Measurements from ENCODE around the gene VHLL.

DNA sequence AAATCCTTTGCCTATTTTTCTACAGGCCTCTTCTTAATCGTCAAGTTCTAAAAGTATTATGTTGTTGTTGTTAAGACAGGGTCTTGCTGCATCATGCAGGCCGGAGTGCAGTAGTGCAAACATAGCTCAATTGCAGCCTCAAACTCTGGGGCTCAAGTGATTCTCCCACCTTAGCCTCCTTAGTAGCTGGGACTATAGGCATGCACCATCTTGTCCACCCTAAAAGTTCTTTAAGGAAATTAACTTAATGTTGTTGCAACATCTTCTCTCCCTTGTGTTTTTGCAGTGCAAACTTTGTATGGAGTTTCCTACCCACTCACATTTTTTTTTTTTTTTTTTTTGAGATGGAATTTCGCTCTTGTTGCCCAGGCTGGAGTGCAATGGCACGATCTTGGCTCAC is 4.1 kb upstream of the VHLL start:
- TF ChIP-seq, protein P1, sequence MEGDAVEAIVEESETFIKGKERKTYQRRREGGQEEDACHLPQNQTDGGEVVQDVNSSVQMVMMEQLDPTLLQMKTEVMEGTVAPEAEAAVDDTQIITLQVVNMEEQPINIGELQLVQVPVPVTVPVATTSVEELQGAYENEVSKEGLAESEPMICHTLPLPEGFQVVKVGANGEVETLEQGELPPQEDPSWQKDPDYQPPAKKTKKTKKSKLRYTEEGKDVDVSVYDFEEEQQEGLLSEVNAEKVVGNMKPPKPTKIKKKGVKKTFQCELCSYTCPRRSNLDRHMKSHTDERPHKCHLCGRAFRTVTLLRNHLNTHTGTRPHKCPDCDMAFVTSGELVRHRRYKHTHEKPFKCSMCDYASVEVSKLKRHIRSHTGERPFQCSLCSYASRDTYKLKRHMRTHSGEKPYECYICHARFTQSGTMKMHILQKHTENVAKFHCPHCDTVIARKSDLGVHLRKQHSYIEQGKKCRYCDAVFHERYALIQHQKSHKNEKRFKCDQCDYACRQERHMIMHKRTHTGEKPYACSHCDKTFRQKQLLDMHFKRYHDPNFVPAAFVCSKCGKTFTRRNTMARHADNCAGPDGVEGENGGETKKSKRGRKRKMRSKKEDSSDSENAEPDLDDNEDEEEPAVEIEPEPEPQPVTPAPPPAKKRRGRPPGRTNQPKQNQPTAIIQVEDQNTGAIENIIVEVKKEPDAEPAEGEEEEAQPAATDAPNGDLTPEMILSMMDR (IDR thresholded peaks at IDR 0.05), result no peak
- TF ChIP-seq POLR2AphosphoS5 (IDR thresholded peaks at IDR 0.05; ENCODE audit: insufficient read depth in 1 of 2, low read depth in 1 of 2) (no peak), POLR2A (IDR thresholded peaks at IDR 0.05) (no peak)

Measured in vagina (tissue), 2 donors.